Measurements from ENCODE around the gene DYNLT2.

Gene DYNLT2

GRCh38 chr6:169793408-169793807, 42.0 kb upstream of the DYNLT2 start:
- Histone ChIP-seq H2BK15ac (ENCODE audit: low read length) (no peak overlapping the region), H3K4ac (ENCODE audit: low read length) (no peak overlapping the region)

DNA sequence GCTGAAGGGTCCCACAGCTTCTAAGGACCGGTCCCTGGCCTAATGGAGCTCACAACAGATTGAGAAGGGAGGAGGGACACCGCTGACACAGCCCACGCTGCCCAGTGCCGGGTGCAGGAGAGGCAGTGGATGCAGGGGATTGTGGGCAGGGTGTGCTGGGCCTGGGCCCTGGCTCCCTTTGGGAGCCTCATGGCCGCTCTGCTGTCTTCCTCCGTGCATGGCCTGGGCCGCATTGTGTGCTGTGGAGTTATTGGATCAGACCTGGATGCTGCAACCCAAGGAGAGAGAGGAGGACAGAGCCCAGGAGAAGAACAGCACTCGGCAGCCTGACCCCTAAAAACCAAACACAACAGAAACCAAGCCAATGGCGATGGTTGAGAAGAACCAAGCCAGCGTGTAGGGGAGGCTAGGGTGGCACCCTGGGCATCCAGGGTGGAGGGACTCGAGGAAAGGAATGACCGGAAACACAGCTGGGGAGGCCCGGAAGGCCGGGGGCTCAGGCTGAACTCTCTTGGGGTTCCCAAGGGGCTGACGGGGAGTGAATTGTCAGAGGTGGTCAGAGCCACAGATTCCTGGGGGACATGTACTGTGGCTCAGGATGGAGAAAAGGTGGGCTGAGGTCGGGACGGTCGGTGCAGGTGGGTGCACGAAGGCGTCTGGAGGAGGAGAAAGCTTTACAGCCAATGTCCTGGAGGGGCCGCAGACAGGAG, 41.1 kb upstream of the DYNLT2 start:
- H3K27me3 ChIP-seq (ENCODE audit: control insufficient read depth in 3 of 3, insufficient read depth in 3 of 3, low read depth in 1 of 3, low read length in 3 of 3): no peaks in the 10 kb centered on the region
- no peaks in the 10 kb centered on the region for H3K9me3 ChIP-seq (replicated peaks in 1 of 2; ENCODE audit: control insufficient read depth in 2 of 2, insufficient read depth in 1 of 2, low read depth in 1 of 2, low read length in 2 of 2)
- no peak overlapping the region for H2AFZ ChIP-seq (ENCODE audit: low read length)
- H3K4me2 ChIP-seq (ENCODE audit: insufficient read depth, low read length, poor library complexity, severe bottlenecking): no peak overlapping the region
- DNase-seq (ENCODE audit: low spot score): no peak
- H3K27ac ChIP-seq (replicated peaks; ENCODE audit: low read length): no peak overlapping the region
- no CpG with 5 or more reads among the region's 21 CpGs for WGBS, 2 donors (ENCODE audit: extremely low coverage in 2 of 2, insufficient read length in 2 of 2, insufficient replicate concordance in 1 of 2)
- H3K18ac ChIP-seq (ENCODE audit: low read length): no peak overlapping the region
- no peak overlapping the region for H3K9ac ChIP-seq (ENCODE audit: low read depth, low read length, poor library complexity)
- no peak overlapping the region for H4K8ac ChIP-seq (ENCODE audit: low read depth, low read length)
- H3K4me1 ChIP-seq (ENCODE audit: control insufficient read depth in 2 of 2, insufficient read depth in 1 of 2, low read depth in 1 of 2, low read length in 2 of 2): peaks cover 0 to 3% of the 10 kb centered on the region in 2 donors
- no peak overlapping the region for H2BK12ac ChIP-seq (ENCODE audit: low read length)
- H3K36me3 ChIP-seq (replicated peaks in 1 of 2; ENCODE audit: control insufficient read depth in 2 of 2, insufficient read depth in 2 of 2, low read length in 2 of 2): no peaks in the 10 kb centered on the region
- no peak overlapping the region for H2BK120ac ChIP-seq (ENCODE audit: low read depth, low read length)
- no peak overlapping the region for H4K91ac ChIP-seq (ENCODE audit: low read depth, low read length, poor library complexity)
- no peak overlapping the region for H2AK5ac ChIP-seq (ENCODE audit: low read depth, low read length)
- no peak overlapping the region for H3K4ac ChIP-seq (ENCODE audit: low read length)
- no peak overlapping the region for H3K23ac ChIP-seq (ENCODE audit: low read depth, low read length, poor library complexity)
- H3K79me1 ChIP-seq (ENCODE audit: low read depth, low read length): no peaks in the 10 kb centered on the region
- no peak overlapping the region for H3K4me3 ChIP-seq (ENCODE audit: low read length in 2 of 2)
- no peak overlapping the region for H2BK15ac ChIP-seq (ENCODE audit: low read length)
- no peak overlapping the region for H2BK5ac ChIP-seq (ENCODE audit: low read length)
- no peak overlapping the region for H3K14ac ChIP-seq (ENCODE audit: low read length)

More at GRCh38 chr6:169793408-169793807, 42.0 kb upstream of the DYNLT2 start:
- H3K14ac ChIP-seq (ENCODE audit: low read length): no peak overlapping the region
- no peaks in the 10 kb centered on the region for H3K79me1 ChIP-seq (ENCODE audit: low read depth, low read length)
- H2BK120ac ChIP-seq (ENCODE audit: low read depth, low read length): no peak overlapping the region
- H3K27ac ChIP-seq (replicated peaks; ENCODE audit: low read length): no peak overlapping the region
- peaks cover 0 to 3% of the 10 kb centered on the region in 2 donors for H3K4me1 ChIP-seq (ENCODE audit: control insufficient read depth in 2 of 2, insufficient read depth in 1 of 2, low read depth in 1 of 2, low read length in 2 of 2)
- no peak overlapping the region for H3K23ac ChIP-seq (ENCODE audit: low read depth, low read length, poor library complexity)
- no peak overlapping the region for H2BK12ac ChIP-seq (ENCODE audit: low read length)
- WGBS, 2 donors (ENCODE audit: extremely low coverage in 2 of 2, insufficient read length in 2 of 2, insufficient replicate concordance in 1 of 2): no CpG with 5 or more reads among the region's 10 CpGs
- H3K27me3 ChIP-seq (ENCODE audit: control insufficient read depth in 3 of 3, insufficient read depth in 3 of 3, low read depth in 1 of 3, low read length in 3 of 3): no peaks in the 10 kb centered on the region
- no peaks in the 10 kb centered on the region for H3K9me3 ChIP-seq (replicated peaks in 1 of 2; ENCODE audit: control insufficient read depth in 2 of 2, insufficient read depth in 1 of 2, low read depth in 1 of 2, low read length in 2 of 2)
- H3K4me2 ChIP-seq (ENCODE audit: insufficient read depth, low read length, poor library complexity, severe bottlenecking): no peak overlapping the region
- no peak overlapping the region for H2BK5ac ChIP-seq (ENCODE audit: low read length)
- no peak overlapping the region for H3K9ac ChIP-seq (ENCODE audit: low read depth, low read length, poor library complexity)
- H4K8ac ChIP-seq (ENCODE audit: low read depth, low read length): no peak overlapping the region
- H2AK5ac ChIP-seq (ENCODE audit: low read depth, low read length): no peak overlapping the region
- no peak overlapping the region for H4K91ac ChIP-seq (ENCODE audit: low read depth, low read length, poor library complexity)
- no peak overlapping the region for H3K18ac ChIP-seq (ENCODE audit: low read length)
- no peak overlapping the region for H3K4me3 ChIP-seq (ENCODE audit: low read length in 2 of 2)
- H3K36me3 ChIP-seq (replicated peaks in 1 of 2; ENCODE audit: control insufficient read depth in 2 of 2, insufficient read depth in 2 of 2, low read length in 2 of 2): no peaks in the 10 kb centered on the region
- no peak overlapping the region for H2AFZ ChIP-seq (ENCODE audit: low read length)
- DNase-seq (ENCODE audit: low spot score): no peak

- Histone ChIP-seq H2BK12ac (ENCODE audit: low read length) (no peak overlapping the region), H3K79me1 (ENCODE audit: low read depth, low read length) (no peaks in the 10 kb centered on the region), H3K36me3 (replicated peaks in 1 of 2; ENCODE audit: control insufficient read depth in 2 of 2, insufficient read depth in 2 of 2, low read length in 2 of 2) (no peaks in the 10 kb centered on the region), H4K91ac (ENCODE audit: low read depth, low read length, poor library complexity) (no peak overlapping the region), H3K14ac (ENCODE audit: low read length) (no peak overlapping the region), H3K4me1 (ENCODE audit: control insufficient read depth in 2 of 2, insufficient read depth in 1 of 2, low read depth in 1 of 2, low read length in 2 of 2) (peaks cover 0 to 3% of the 10 kb centered on the region in 2 donors), H3K4ac (ENCODE audit: low read length) (no peak overlapping the region), H3K4me2 (ENCODE audit: insufficient read depth, low read length, poor library complexity, severe bottlenecking) (no peak overlapping the region), H3K27ac (replicated peaks; ENCODE audit: low read length) (no peak overlapping the region), H3K27me3 (ENCODE audit: control insufficient read depth in 3 of 3, insufficient read depth in 3 of 3, low read depth in 1 of 3, low read length in 3 of 3) (no peaks in the 10 kb centered on the region), H2AK5ac (ENCODE audit: low read depth, low read length) (no peak overlapping the region), H2BK5ac (ENCODE audit: low read length) (no peak overlapping the region), H2BK120ac (ENCODE audit: low read depth, low read length) (no peak overlapping the region), H4K8ac (ENCODE audit: low read depth, low read length) (no peak overlapping the region), H3K9me3 (replicated peaks in 1 of 2; ENCODE audit: control insufficient read depth in 2 of 2, insufficient read depth in 1 of 2, low read depth in 1 of 2, low read length in 2 of 2) (no peaks in the 10 kb centered on the region), H3K9ac (ENCODE audit: low read depth, low read length, poor library complexity) (no peak overlapping the region), H3K23ac (ENCODE audit: low read depth, low read length, poor library complexity) (no peak overlapping the region), H2AFZ (ENCODE audit: low read length) (no peak overlapping the region), H3K18ac (ENCODE audit: low read length) (no peak overlapping the region), H2BK15ac (ENCODE audit: low read length) (no peak overlapping the region), H3K4me3 (ENCODE audit: low read length in 2 of 2) (no peak overlapping the region)
- no peak for DNase-seq (ENCODE audit: low spot score)
- WGBS, 2 donors (ENCODE audit: extremely low coverage in 2 of 2, insufficient read length in 2 of 2, insufficient replicate concordance in 1 of 2): no CpG with 5 or more reads among the region's 6 CpGs
Measured at GRCh38 chr6:169791721-169792131, 40.4 kb upstream of the DYNLT2 start.

DNA sequence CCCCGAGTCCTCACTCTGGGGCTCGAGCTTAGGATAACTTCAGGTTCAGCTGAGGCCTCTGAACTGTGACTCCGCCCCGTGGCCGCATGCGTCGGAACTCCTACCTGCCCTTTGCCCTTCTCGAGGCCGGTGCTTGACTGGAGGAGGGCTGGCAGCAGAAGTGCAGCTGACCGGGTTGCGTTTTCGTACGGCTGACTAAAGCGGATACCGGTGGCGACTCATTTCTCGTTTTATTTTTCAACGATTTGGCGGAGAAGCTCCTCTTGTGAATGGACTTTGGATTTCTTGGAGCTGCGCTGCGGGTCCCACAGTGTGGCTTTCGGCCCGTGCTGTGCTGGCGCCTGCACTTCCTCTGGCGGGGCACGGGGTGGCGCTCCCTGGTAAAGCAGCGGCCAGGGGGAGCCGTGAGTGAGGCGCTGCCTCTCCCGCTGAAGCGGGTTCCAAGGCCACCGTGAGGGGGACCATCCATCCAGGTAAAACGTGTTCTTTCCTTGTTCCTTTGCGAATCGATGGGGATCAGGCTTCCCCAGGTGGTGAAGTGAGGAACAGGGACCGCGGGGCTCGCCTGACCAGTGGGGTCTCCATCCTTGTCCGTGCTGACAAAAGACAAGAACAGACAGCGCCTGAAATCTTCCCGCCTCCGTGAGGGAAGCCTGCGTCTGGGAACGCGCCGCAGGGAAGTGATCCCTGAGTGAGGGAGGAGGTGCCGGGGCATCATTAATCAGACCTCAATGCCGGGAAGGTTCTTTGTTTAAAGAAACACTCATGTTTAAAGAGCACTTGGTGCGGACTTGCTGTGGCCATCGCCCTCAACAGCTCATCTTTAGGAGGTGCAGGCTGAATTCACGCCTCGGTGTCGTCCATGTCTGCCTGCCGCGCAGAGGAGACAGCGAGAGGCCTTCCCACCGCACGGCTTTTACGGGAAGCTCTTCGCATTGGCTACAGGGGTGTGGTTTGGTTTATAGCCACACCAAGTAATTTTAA, 38.9 kb upstream of the DYNLT2 start:
- Histone ChIP-seq H3K4me3 (ENCODE audit: low read length in 2 of 2) (peak overlapping the region; percentile 54 to 72), H3K9ac (ENCODE audit: low read depth, low read length, poor library complexity) (peak overlapping the region; percentile 47), H3K4ac (ENCODE audit: low read length) (no peak overlapping the region), H3K4me1 (ENCODE audit: control insufficient read depth in 2 of 2, insufficient read depth in 1 of 2, low read depth in 1 of 2, low read length in 2 of 2) (peaks cover 0 to 3% of the 10 kb centered on the region in 2 donors), H2BK5ac (ENCODE audit: low read length) (no peak overlapping the region), H4K91ac (ENCODE audit: low read depth, low read length, poor library complexity) (no peak overlapping the region), H3K36me3 (replicated peaks in 1 of 2; ENCODE audit: control insufficient read depth in 2 of 2, insufficient read depth in 2 of 2, low read length in 2 of 2) (no peaks in the 10 kb centered on the region), H2AK5ac (ENCODE audit: low read depth, low read length) (no peak overlapping the region), H3K9me3 (replicated peaks in 1 of 2; ENCODE audit: control insufficient read depth in 2 of 2, insufficient read depth in 1 of 2, low read depth in 1 of 2, low read length in 2 of 2) (no peaks in the 10 kb centered on the region), H2AFZ (ENCODE audit: low read length) (peak overlapping the region; percentile 92), H3K18ac (ENCODE audit: low read length) (peak overlapping the region; percentile 81), H3K27me3 (ENCODE audit: control insufficient read depth in 3 of 3, insufficient read depth in 3 of 3, low read depth in 1 of 3, low read length in 3 of 3) (no peaks in the 10 kb centered on the region), H3K27ac (replicated peaks; ENCODE audit: low read length) (no peak overlapping the region), H2BK120ac (ENCODE audit: low read depth, low read length) (no peak overlapping the region), H4K8ac (ENCODE audit: low read depth, low read length) (no peak overlapping the region), H3K4me2 (ENCODE audit: insufficient read depth, low read length, poor library complexity, severe bottlenecking) (peak overlapping the region; percentile 75), H3K23ac (ENCODE audit: low read depth, low read length, poor library complexity) (no peak overlapping the region), H2BK15ac (ENCODE audit: low read length) (peak overlapping the region; percentile 8), H2BK12ac (ENCODE audit: low read length) (peak overlapping the region; percentile 63), H3K14ac (ENCODE audit: low read length) (no peak overlapping the region), H3K79me1 (ENCODE audit: low read depth, low read length) (no peaks in the 10 kb centered on the region)
- WGBS, 2 donors (ENCODE audit: extremely low coverage in 2 of 2, insufficient read length in 2 of 2, insufficient replicate concordance in 1 of 2): no CpG with 5 or more reads among the region's 61 CpGs
- DNase-seq (ENCODE audit: low spot score): peak; percentile 78

All from neuronal stem cell (in vitro differentiated cells).